ENCODE measurements around the gene RTF2.

DNA sequence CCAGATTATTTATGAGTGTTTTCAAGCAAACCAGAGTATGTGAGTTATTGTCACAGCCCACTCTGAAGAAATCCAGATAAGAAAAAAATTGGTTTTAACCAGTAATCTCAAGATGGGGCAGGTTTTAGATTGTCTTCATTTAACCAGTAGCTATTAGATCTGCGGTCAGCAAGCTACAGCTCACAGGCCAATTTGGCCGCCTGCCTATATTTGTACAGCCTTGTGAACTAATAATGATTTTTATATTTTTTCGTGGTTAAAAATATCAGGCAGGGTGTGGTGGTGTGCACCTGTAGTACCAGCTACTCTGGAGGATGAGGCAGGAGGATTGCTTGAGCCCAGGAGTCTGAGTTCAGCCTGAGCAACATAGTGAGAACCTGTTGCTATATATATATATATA is 69.6 kb downstream of the RTF2 start:
- TF ChIP-seq EP300 (IDR thresholded peaks at IDR 0.05; ENCODE audit: borderline replicate concordance) (no peak), TCF12 (IDR thresholded peaks at IDR 0.05; ENCODE audit: low read depth) (no peak), EGR1 (IDR thresholded peaks at IDR 0.05) (no peak), YY1 (IDR thresholded peaks at IDR 0.05; ENCODE audit: low read depth) (no peak)

Measured in Ishikawa (cell line).